PC-9 (cell line): ENCODE measurements around the gene ACOX1.

Source experiments
- EZH2 ChIP-seq: fragments of 200-600 bp; sonication (generic); IDR thresholded peaks from 2 replicates; pipeline ENCODE4 v1.8.0; 2017; ENCODE audit warnings: antibody characterized with exemption, low read depth
- TF ChIP-seq, protein P1 (sequence below): fragments of 200-600 bp; sonication (generic); conservative IDR thresholded peaks from 2 replicates; pipeline ENCODE4 v1.6.1; 2017; ENCODE audit warnings: mixed run types, antibody characterized with exemption, mild to moderate bottlenecking, moderate library complexity

DNA sequence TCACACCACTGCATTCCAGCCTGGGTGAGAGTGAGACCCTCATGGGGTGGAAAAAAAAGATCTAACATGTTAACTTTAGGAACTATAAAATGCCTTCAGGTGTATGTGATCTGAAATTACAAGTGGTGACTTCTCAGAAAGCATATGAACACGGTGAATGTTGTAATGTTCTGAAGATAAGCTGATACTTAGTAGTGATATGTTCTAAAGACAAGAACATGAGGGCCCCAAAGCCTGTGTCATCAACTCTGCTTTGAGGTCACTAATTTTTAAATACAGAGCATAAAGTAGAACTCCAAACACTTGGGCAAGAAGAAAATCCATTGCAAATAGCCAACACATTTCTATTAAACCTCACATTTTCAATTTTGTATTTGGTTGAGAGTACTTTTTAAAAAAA, 35.5 kb downstream of the ACOX1 start:
- TF ChIP-seq, protein P1, sequence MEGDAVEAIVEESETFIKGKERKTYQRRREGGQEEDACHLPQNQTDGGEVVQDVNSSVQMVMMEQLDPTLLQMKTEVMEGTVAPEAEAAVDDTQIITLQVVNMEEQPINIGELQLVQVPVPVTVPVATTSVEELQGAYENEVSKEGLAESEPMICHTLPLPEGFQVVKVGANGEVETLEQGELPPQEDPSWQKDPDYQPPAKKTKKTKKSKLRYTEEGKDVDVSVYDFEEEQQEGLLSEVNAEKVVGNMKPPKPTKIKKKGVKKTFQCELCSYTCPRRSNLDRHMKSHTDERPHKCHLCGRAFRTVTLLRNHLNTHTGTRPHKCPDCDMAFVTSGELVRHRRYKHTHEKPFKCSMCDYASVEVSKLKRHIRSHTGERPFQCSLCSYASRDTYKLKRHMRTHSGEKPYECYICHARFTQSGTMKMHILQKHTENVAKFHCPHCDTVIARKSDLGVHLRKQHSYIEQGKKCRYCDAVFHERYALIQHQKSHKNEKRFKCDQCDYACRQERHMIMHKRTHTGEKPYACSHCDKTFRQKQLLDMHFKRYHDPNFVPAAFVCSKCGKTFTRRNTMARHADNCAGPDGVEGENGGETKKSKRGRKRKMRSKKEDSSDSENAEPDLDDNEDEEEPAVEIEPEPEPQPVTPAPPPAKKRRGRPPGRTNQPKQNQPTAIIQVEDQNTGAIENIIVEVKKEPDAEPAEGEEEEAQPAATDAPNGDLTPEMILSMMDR: no peak
- no peak for TF ChIP-seq EZH2
